H9 (cell line): ENCODE results near the gene PPAN. TPM values are rescaled to one million over a fixed set of nuclear protein-coding genes. Genes with fewer than 3 reads are reported as not detected.

Experiments
- DNase-seq: peaks from one replicate; pipeline ENCODE4 v3.0.0-alpha.2; 2017
- H2AFZ ChIP-seq: one replicate; pipeline ENCODE4 v1.6.1; 2013; ENCODE audit warnings: mild to moderate bottlenecking, low read length, control low read depth, moderate library complexity
- H2AK5ac ChIP-seq: 2 replicates; pipeline ENCODE4 v1.6.1; 2013; ENCODE audit warnings: low read length, control low read depth, mixed read lengths; ENCODE audit not compliant: insufficient read length
- H2BK120ac ChIP-seq: one replicate; pipeline ENCODE4 v1.6.1; 2013; ENCODE audit warnings: low read depth, mild to moderate bottlenecking, low read length, control low read depth, inconsistent platforms; ENCODE audit not compliant: poor library complexity, severe bottlenecking
- H2BK12ac ChIP-seq: 2 replicates; pipeline ENCODE4 v1.6.1; 2013; ENCODE audit warnings: low read length, control low read depth, mixed read lengths, low read depth; ENCODE audit not compliant: insufficient read length
- H2BK15ac ChIP-seq: 2 replicates; pipeline ENCODE4 v1.6.1; 2013; ENCODE audit warnings: low read depth, low read length, control low read depth
- H2BK20ac ChIP-seq: one replicate; pipeline ENCODE4 v1.6.1; 2013; ENCODE audit warnings: low read depth, mild to moderate bottlenecking, low read length, control low read depth, inconsistent platforms; ENCODE audit not compliant: poor library complexity, severe bottlenecking
- H2BK5ac ChIP-seq: 2 replicates; pipeline ENCODE4 v1.6.1; 2013; ENCODE audit warnings: low read length, control low read depth, mixed read lengths; ENCODE audit not compliant: insufficient read length
- H3K14ac ChIP-seq: 2 replicates; pipeline ENCODE4 v1.6.1; 2013; ENCODE audit warnings: low read length, control low read depth; ENCODE audit not compliant: insufficient read depth
- H3K18ac ChIP-seq: 2 replicates; pipeline ENCODE4 v1.6.1; 2013; ENCODE audit warnings: low read depth, mild to moderate bottlenecking, mixed read lengths, low read length, control low read depth; ENCODE audit not compliant: insufficient read length
- H3K23ac ChIP-seq: 2 replicates; pipeline ENCODE4 v1.6.1; 2013; ENCODE audit warnings: low read length, control low read depth, mixed read lengths, low read depth; ENCODE audit not compliant: insufficient read length
- H3K23me2 ChIP-seq: 2 replicates; pipeline ENCODE4 v1.6.1; 2013; ENCODE audit warnings: low read depth, mild to moderate bottlenecking, mixed read lengths, low read length, control low read depth; ENCODE audit not compliant: insufficient read length, poor library complexity, severe bottlenecking
- H3K27ac ChIP-seq: 2 replicates; pipeline ENCODE4 v1.5.1; 2013; ENCODE audit warnings: low read length, control low read depth, mixed read lengths, low read depth; ENCODE audit not compliant: insufficient read length
- H3K27me3 ChIP-seq: 2 replicates; pipeline ENCODE4 v1.6.1; 2013; ENCODE audit warnings: low read length, control low read depth, inconsistent platforms; ENCODE audit not compliant: insufficient read depth
- H3K4ac ChIP-seq: 2 replicates; pipeline ENCODE4 v1.6.1; 2013; ENCODE audit warnings: low read depth, mild to moderate bottlenecking, control low read depth, inconsistent platforms, low read length, moderate library complexity
- H3K4me1 ChIP-seq: 2 replicates; pipeline ENCODE4 v1.6.1; 2013; ENCODE audit warnings: low read length, control low read depth, inconsistent platforms; ENCODE audit not compliant: insufficient read depth
- H3K4me2 ChIP-seq: 2 replicates; pipeline ENCODE4 v1.6.1; 2013; ENCODE audit warnings: low read length, control low read depth, mixed read lengths; ENCODE audit not compliant: insufficient read length, insufficient read depth
- H3K56ac ChIP-seq: 2 replicates; pipeline ENCODE4 v1.6.1; 2013; ENCODE audit warnings: low read depth, mild to moderate bottlenecking, mixed read lengths, low read length, control low read depth; ENCODE audit not compliant: insufficient read length
- H3K79me1 ChIP-seq: 2 replicates; pipeline ENCODE4 v1.6.1; 2013; ENCODE audit warnings: low read depth, mild to moderate bottlenecking, moderate library complexity, low read length, control low read depth, inconsistent platforms; ENCODE audit not compliant: insufficient read depth, poor library complexity, severe bottlenecking
- H3K79me2 ChIP-seq: 2 replicates; pipeline ENCODE4 v1.6.1; 2013; ENCODE audit warnings: low read length, control low read depth, inconsistent platforms; ENCODE audit not compliant: insufficient read depth
- H3K9ac ChIP-seq: 2 replicates; pipeline ENCODE4 v1.6.1; 2013; ENCODE audit warnings: low read length, control low read depth, mixed read lengths; ENCODE audit not compliant: insufficient read length; ENCODE audit errors: extremely low read depth
- H3K9me3 ChIP-seq: one replicate; pipeline ENCODE4 v1.6.1; 2013; ENCODE audit warnings: low read depth, low read length, inconsistent platforms; ENCODE audit not compliant: control insufficient read depth
- H3T11ph ChIP-seq: one replicate; pipeline ENCODE4 v1.6.1; 2013; ENCODE audit warnings: mild to moderate bottlenecking, low read length, control low read depth, inconsistent platforms
- H4K20me1 ChIP-seq: one replicate; pipeline ENCODE4 v1.6.1; 2013; ENCODE audit not compliant: control insufficient read depth, insufficient read length, insufficient read depth
- H4K5ac ChIP-seq: 2 replicates; pipeline ENCODE4 v1.6.1; 2013; ENCODE audit warnings: low read depth, mild to moderate bottlenecking, mixed read lengths, low read length, control low read depth; ENCODE audit not compliant: insufficient read length
- H4K8ac ChIP-seq: replicated peaks from 2 replicates; pipeline ENCODE4 v1.6.1; 2013; ENCODE audit warnings: low read length, control low read depth, mixed read lengths, low read depth; ENCODE audit not compliant: insufficient read length
- H4K91ac ChIP-seq: 2 replicates; pipeline ENCODE4 v1.6.1; 2013; ENCODE audit warnings: low read depth, mild to moderate bottlenecking, moderate library complexity, mixed read lengths, low read length, control low read depth; ENCODE audit not compliant: insufficient read length
- H3K27ac Mint-ChIP-seq, 3 experiments: 2 replicates in 2 of 3; 3 replicates in 1 of 3; pipeline ENCODE4 v1.8.0; 2020 to 2021; ENCODE audit warnings: mixed read lengths in 3 of 3, mild to moderate bottlenecking in 1 of 3, moderate library complexity in 1 of 3
- H3K27me3 Mint-ChIP-seq: 2 replicates; pipeline ENCODE4 v1.8.0; 2021; ENCODE audit warnings: low read depth, mild to moderate bottlenecking, moderate library complexity, mixed read lengths
- H3K36me3 Mint-ChIP-seq, 3 experiments: 2 replicates in 2 of 3; 3 replicates in 1 of 3; pipeline ENCODE4 v1.8.0; 2020 to 2021; ENCODE audit warnings: low read depth in 3 of 3, mixed read lengths in 3 of 3; ENCODE audit not compliant: insufficient read depth in 1 of 3
- H3K4me1 Mint-ChIP-seq, 2 experiments: 2 replicates each; pipeline ENCODE4 v1.8.0; 2020; ENCODE audit warnings: mixed read lengths in 2 of 2
- H3K4me3 Mint-ChIP-seq, 2 experiments: 2 replicates in 1 of 2; 3 replicates in 1 of 2; pipeline ENCODE4 v1.8.0; 2020 to 2021; ENCODE audit warnings: mild to moderate bottlenecking in 2 of 2, mixed read lengths in 2 of 2, moderate library complexity in 1 of 2
- H3K9me3 Mint-ChIP-seq, 2 experiments: 2 replicates in 1 of 2; 3 replicates in 1 of 2; pipeline ENCODE4 v1.8.0; 2020; ENCODE audit warnings: mild to moderate bottlenecking in 2 of 2, mixed read lengths in 2 of 2, moderate library complexity in 1 of 2
- WGBS: extraction: QIAGEN DNeasy Blood & Tissue Kit; methylation state at CpG from one replicate; pipeline ENCODE4 v1.1.7; 2013; ENCODE audit warnings: missing lambda C conversion rate, low lambda C conversion rate, mixed read lengths; ENCODE audit not compliant: insufficient read length; ENCODE audit errors: extremely low coverage; 5-methylcytosine and 5-hydroxymethylcytosine counted together
- total RNA-seq: library from RNA; stranded (reverse); gene quantifications from 2 replicates; pipeline ENCODE4 v1.2.1, GENCODE V29; 2021
- TF ChIP-seq, protein P1 (sequence below): fragments of 200-600 bp; sonication (generic); conservative IDR thresholded peaks from 3 replicates; pipeline ENCODE4 v1.8.0; 2021; ENCODE audit warnings: antibody characterized with exemption, mild to moderate bottlenecking

The PPAN gene
- total RNA-seq, 1 experiment from 2014 or later = 157 TPM

DNA sequence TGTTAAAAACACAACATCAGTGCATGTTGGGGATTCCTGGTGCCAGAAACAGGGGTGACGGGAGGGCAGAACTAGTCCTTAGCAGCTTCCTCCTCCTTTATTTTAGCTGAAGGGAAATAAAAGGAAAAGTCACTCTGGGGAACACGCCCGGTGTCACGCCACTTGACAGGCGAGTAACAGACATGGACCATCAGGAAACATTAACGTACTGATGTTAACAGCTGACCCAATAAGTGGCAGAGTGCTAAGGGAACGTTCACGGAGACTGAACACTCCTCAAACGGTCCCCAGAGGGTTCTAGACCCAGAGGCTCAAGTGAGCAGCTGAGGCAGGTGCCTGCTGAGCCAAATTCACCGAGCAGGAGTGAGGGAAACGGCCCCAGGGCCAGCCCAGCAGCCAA lies 27.4 kb downstream of the PPAN start:
- no peak overlapping the region for H3K56ac ChIP-seq
- DNase-seq = no peak
- H3T11ph ChIP-seq = no peak overlapping the region
- no peak overlapping the region for H3K4me2 ChIP-seq
- H3K23me2 ChIP-seq = no peaks in the 10 kb centered on the region
- H3K79me1 ChIP-seq = no peaks in the 10 kb centered on the region
- H3K23ac ChIP-seq = no peak overlapping the region
- H4K5ac ChIP-seq = no peak overlapping the region
- Mint-ChIP-seq H3K27ac (no peak overlapping the region; a peak in 1 of 7 replicates), H3K4me3 (no peak overlapping the region), H3K9me3 (no peaks in the 10 kb centered on the region), H3K36me3 (peaks cover 16 to 75% (median 45%) of the 10 kb centered on the region in 3 experiments; a peak in 6 of 7 replicates), H3K27me3 (no peaks in the 10 kb centered on the region), H3K4me1 (no peaks in the 10 kb centered on the region)
- H2AK5ac ChIP-seq = no peak overlapping the region
- H3K9me3 ChIP-seq = no peaks in the 10 kb centered on the region
- H4K8ac ChIP-seq = no peak overlapping the region
- no peak overlapping the region for H2BK5ac ChIP-seq
- H2AFZ ChIP-seq = no peak overlapping the region
- H4K20me1 ChIP-seq = no peaks in the 10 kb centered on the region
- H2BK120ac ChIP-seq = no peak overlapping the region
- TF ChIP-seq, protein P1, sequence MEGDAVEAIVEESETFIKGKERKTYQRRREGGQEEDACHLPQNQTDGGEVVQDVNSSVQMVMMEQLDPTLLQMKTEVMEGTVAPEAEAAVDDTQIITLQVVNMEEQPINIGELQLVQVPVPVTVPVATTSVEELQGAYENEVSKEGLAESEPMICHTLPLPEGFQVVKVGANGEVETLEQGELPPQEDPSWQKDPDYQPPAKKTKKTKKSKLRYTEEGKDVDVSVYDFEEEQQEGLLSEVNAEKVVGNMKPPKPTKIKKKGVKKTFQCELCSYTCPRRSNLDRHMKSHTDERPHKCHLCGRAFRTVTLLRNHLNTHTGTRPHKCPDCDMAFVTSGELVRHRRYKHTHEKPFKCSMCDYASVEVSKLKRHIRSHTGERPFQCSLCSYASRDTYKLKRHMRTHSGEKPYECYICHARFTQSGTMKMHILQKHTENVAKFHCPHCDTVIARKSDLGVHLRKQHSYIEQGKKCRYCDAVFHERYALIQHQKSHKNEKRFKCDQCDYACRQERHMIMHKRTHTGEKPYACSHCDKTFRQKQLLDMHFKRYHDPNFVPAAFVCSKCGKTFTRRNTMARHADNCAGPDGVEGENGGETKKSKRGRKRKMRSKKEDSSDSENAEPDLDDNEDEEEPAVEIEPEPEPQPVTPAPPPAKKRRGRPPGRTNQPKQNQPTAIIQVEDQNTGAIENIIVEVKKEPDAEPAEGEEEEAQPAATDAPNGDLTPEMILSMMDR = no peak
- H2BK15ac ChIP-seq = no peak overlapping the region
- H3K18ac ChIP-seq = no peak overlapping the region
- H3K79me2 ChIP-seq = no peaks in the 10 kb centered on the region
- no peak overlapping the region for H2BK12ac ChIP-seq
- no peak overlapping the region for H4K91ac ChIP-seq
- H3K27ac ChIP-seq = no peak overlapping the region
- no peak overlapping the region for H2BK20ac ChIP-seq
- no CpG with 5 or more reads among the region's 11 CpGs for WGBS
- H3K4me1 ChIP-seq = no peaks in the 10 kb centered on the region
- no peak overlapping the region for H3K14ac ChIP-seq
- H3K9ac ChIP-seq = no peak overlapping the region
- no peak overlapping the region for H3K4ac ChIP-seq
- no peaks in the 10 kb centered on the region for H3K27me3 ChIP-seq
